GM23338 (cell line): ENCODE measurements around the gene WNT5B.

Experiments used
- CTCF ChIP-seq, 2 experiments: fragments of 200-600 bp in 1 of 2; sonication (generic) in 1 of 2; conservative IDR thresholded peaks; 2 replicates each; pipeline versions ENCODE4 v1.5.1 to v1.6.1; 2016 to 2017; ENCODE audit warnings: antibody characterized with exemption in 2 of 2, low read depth in 2 of 2, mild to moderate bottlenecking in 2 of 2, moderate library complexity in 1 of 2
- ETS1 ChIP-seq: IDR thresholded peaks from 2 replicates; pipeline ENCODE4 v1.6.1; 2016; ENCODE audit warnings: antibody characterized with exemption
- EZH2 ChIP-seq: fragments of 200-600 bp; sonication (generic); IDR thresholded peaks from one replicate; pipeline ENCODE4 v1.8.0; 2017; ENCODE audit warnings: antibody characterized with exemption, mild to moderate bottlenecking, low read depth; ENCODE audit not compliant: unreplicated experiment
- EZH2phosphoT487 ChIP-seq: fragments of 200-600 bp; sonication (generic); IDR thresholded peaks from one replicate; pipeline ENCODE4 v1.8.1; 2018; ENCODE audit warnings: antibody characterized with exemption; ENCODE audit not compliant: unreplicated experiment
- POLR2AphosphoS5 ChIP-seq: IDR thresholded peaks from 2 replicates; pipeline ENCODE4 v1.6.1; 2016; ENCODE audit warnings: antibody characterized with exemption, low read depth

GRCh38 chr12:1614360-1614759, 14.7 kb upstream of the WNT5B start:
- TF ChIP-seq CTCF (conservative IDR thresholded peaks at IDR 0.05; ENCODE audit: low read depth in 2 of 2): no peak
- no peak for TF ChIP-seq EZH2
- TF ChIP-seq EZH2phosphoT487: no peak
- no peak for TF ChIP-seq POLR2AphosphoS5
- no peak for TF ChIP-seq ETS1
